K562 (cell line): ENCODE results near the gene HSPB7. TPM values are rescaled to one million over a fixed set of nuclear protein-coding genes. Genes with fewer than 3 reads are reported as not detected.

ENCODE experiments used
- AFF4 ChIP-seq: sonication (generic); formaldehyde crosslinking; IDR thresholded peaks from 2 replicates; pipeline ENCODE4 v1.8.0; 2023; ENCODE audit warnings: mild to moderate bottlenecking, missing genetic modification reagents
- CBX2 ChIP-seq: fragments of 200-600 bp; sonication (generic); IDR thresholded peaks from one replicate; pipeline ENCODE4 v1.6.1; 2012; ENCODE audit warnings: mild to moderate bottlenecking, low read length, inconsistent platforms; ENCODE audit not compliant: insufficient read depth, poor library complexity, severe bottlenecking
- CHCHD3 ChIP-seq: fragments of 250-450 bp; sonication (Bioruptor Pico); IDR thresholded peaks from 2 replicates; pipeline ENCODE4 v2.1.2; 2022; ENCODE audit warnings: mild to moderate bottlenecking
- CUX1 ChIP-seq: fragments of 200-800 bp; sonication (Bioruptor generic); IDR thresholded peaks from 2 replicates; pipeline ENCODE4 v1.6.1; 2016; ENCODE audit warnings: missing genetic modification characterization, missing compliant biosample characterization
- MAZ ChIP-seq, 2 experiments: fragments of 450-650 bp in 1 of 2; sonication (generic) in 1 of 2; formaldehyde crosslinking; IDR thresholded peaks in 1 of 2; conservative IDR thresholded peaks in 1 of 2; 2 replicates each; pipeline versions ENCODE4 v1.4.0 to v1.5.0; 2020; ENCODE audit warnings: mild to moderate bottlenecking in 1 of 2, missing genetic modification reagents in 1 of 2
- NFIC ChIP-seq: fragments of 450-650 bp; IDR thresholded peaks from 2 replicates; pipeline ENCODE4 v1.6.1; 2017; ENCODE audit warnings: mild to moderate bottlenecking, inconsistent platforms
- NR3C1 ChIP-seq: sonication (generic); formaldehyde crosslinking; IDR thresholded peaks from 2 replicates; pipeline ENCODE4 v1.8.1; 2022; ENCODE audit warnings: missing genetic modification reagents
- SRSF3 ChIP-seq: fragments of 200-400 bp; formaldehyde crosslinking; IDR thresholded peaks from 2 replicates; pipeline ENCODE4 v1.6.1; 2016; ENCODE audit warnings: mild to moderate bottlenecking, low read length, moderate library complexity; ENCODE audit not compliant: insufficient read depth
- TSHZ1 ChIP-seq: fragments of 250-450 bp; sonication (Bioruptor Pico); IDR thresholded peaks from 2 replicates; pipeline ENCODE4 v1.4.0; 2020; ENCODE audit warnings: mild to moderate bottlenecking, moderate library complexity
- ZFP36 ChIP-seq: fragments of 150-350 bp; IDR thresholded peaks from 2 replicates; pipeline ENCODE4 v1.6.1; 2018; ENCODE audit warnings: low read length, low read depth; ENCODE audit not compliant: partially characterized antibody
- polyA plus RNA-seq, 8 experiments: library from polyadenylated mRNA; depleted of rRNA in 4 of 8; stranded (reverse) in 5 of 8; unstranded in 3 of 8; fragments of >200 nt; fragmentation: Nextera tagmentation in 2 of 8; fragmentation: Illumina TruSeq in 1 of 8; extraction: Ambion mirVana in 2 of 8; extraction: Trizol in 1 of 8; gene quantifications; 2 replicates each; pipeline versions ENCODE4 v1.2.1 to v1.2.3, GENCODE V29; 2011 to 2014; ENCODE audit warnings: inconsistent platforms in 1 of 8, missing spikeins in 1 of 8
- total RNA-seq, 7 experiments: library from RNA; depleted of rRNA in 6 of 7; stranded (reverse); fragments of >200 nt in 6 of 7; fragmentation: Illumina TruSeq in 2 of 7; extraction: Trizol in 2 of 7; gene quantifications; 2 replicates each; pipeline versions ENCODE4 v1.2.1 to v1.2.3, GENCODE V29; 2011 to 2021; ENCODE audit warnings: low replicate concordance in 1 of 7
- TF ChIP-seq, protein P1 (sequence below), 2 experiments: fragments of 450-650 bp in 1 of 2; sonication (generic) in 1 of 2; formaldehyde crosslinking in 1 of 2; IDR thresholded peaks in 1 of 2; conservative IDR thresholded peaks in 1 of 2; 2 replicates each; pipeline versions ENCODE4 v1.6.1 to v1.8.1; 2016 to 2023; ENCODE audit warnings: mild to moderate bottlenecking in 2 of 2, moderate library complexity in 2 of 2, inconsistent platforms in 1 of 2, missing genetic modification reagents in 1 of 2

HSPB7 gene
- total and polyA plus RNA-seq, 9 of the 15 experiments (the other 6 are each of a cell fraction or from before 2014, with no cell fraction given) = 0.05 to 0.19 (median 0.07) TPM; not detected in 6

DNA sequence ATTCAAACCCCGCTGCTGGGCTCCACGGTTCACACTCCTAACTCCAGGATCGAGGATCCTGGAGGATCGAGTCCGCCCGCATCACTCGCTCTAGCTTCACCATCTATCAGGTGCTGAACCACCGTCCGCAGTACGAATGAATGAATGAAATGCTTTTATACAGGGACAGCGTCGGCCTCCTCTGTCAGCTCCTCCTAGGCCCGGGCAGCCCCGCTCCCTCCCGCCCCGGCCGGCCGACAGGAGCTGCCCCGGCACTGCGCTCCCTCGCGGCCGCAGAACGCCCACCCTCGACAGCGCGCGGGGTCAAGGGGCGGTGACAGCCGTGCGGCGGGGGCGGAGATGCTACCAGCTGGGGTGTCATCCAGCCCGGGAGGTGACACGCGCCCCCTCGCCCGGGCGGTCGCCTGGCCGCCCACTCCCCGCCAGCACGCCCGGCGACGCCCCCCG is 42.5 kb downstream of the HSPB7 start (continued):
- TF ChIP-seq AFF4 = 0 out of 2 replicates have a peak, but pooled peaks have one; percentile 6
- TF ChIP-seq MAZ (CRISPR knock-in tag; conservative IDR thresholded peaks at IDR 0.05 in 1 of 2, IDR thresholded peaks at IDR 0.05 in 1 of 2) = peak; percentile 44 to 72; a peak in 2 of 4 replicates
- TF ChIP-seq ZFP36 = no peak
- no peak for TF ChIP-seq CHCHD3
- TF ChIP-seq NFIC = no peak
- TF ChIP-seq NR3C1 = 0 out of 2 replicates have a peak, but pooled peaks have one; percentile 62
- no peak for TF ChIP-seq CBX2
- TF ChIP-seq TSHZ1 (CRISPR knock-in tag) = no peak
- TF ChIP-seq SRSF3 = no peak
- no peak for TF ChIP-seq CUX1 (CRISPR knock-in tag)
- TF ChIP-seq, protein P1, sequence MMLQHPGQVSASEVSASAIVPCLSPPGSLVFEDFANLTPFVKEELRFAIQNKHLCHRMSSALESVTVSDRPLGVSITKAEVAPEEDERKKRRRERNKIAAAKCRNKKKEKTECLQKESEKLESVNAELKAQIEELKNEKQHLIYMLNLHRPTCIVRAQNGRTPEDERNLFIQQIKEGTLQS (IDR thresholded peaks at IDR 0.05) = no peak
- TF ChIP-seq, protein P1 (CRISPR knock-in tag; conservative IDR thresholded peaks at IDR 0.05) = no peak
